ENCODE measurements around the gene INTS15. TPM values are rescaled to one million over a fixed set of nuclear protein-coding genes. Genes with fewer than 3 reads are reported as not detected.

INTS15 gene
- total RNA-seq, 2 donors from 2014 or later: 50.5 to 50.7 TPM

DNA sequence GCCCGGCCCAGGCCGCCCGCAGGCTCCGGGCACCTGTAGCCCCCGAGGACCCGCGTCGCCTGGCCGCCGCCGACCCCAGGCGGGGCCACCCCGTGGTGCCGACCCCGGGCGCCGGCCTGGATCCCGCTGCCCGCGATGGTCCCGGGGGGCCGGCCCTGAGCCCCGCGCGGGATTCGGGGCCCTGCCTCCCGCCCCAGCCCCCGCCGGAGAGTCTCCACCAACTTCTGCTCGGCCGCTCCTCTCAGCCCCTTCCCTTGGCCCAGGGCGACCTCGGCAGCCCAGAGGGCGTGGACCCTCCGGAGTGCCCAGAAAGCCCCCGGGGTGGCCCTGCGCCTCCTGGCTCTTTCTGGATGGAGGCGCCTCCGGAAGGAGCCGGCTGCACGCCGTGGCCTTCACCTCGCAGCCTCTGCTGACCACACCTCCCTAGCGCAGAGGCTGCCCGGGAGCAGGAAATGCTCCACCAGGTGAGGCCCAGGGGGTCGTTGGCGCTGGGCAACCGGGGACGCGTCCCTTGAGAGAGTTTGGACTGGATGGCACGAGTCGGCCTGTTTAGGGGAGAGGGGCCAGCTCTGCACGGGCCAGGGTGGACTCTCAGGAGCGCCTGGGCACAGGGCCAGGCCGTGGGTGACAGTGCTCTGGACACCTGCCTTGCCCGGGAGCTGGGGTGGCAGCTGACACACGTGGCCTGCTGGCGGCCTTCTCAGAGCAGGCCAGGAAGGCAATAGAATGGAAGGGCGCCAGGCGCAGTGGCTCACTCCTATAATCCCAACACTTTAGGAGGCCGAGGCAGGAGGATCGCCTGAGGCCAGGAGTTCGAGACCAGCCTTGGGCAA is 26.1 kb downstream of the INTS15 start:
- no peak for DNase-seq
- no peak for ATAC-seq
- Mint-ChIP-seq H3K36me3 (ENCODE audit: low read depth) (peaks cover 3% of the 10 kb centered on the region), H3K27ac (no peak overlapping the region), H3K27me3 (peaks cover 12% of the 10 kb centered on the region), H3K4me1 (peaks cover 5% of the 10 kb centered on the region), H3K4me3 (peak overlapping the region; percentile 73)
- no peaks in the 10 kb centered on the region for H3K9me3 ChIP-seq (ENCODE audit: control insufficient read depth, low read length, poor library complexity, severe bottlenecking)

DNA sequence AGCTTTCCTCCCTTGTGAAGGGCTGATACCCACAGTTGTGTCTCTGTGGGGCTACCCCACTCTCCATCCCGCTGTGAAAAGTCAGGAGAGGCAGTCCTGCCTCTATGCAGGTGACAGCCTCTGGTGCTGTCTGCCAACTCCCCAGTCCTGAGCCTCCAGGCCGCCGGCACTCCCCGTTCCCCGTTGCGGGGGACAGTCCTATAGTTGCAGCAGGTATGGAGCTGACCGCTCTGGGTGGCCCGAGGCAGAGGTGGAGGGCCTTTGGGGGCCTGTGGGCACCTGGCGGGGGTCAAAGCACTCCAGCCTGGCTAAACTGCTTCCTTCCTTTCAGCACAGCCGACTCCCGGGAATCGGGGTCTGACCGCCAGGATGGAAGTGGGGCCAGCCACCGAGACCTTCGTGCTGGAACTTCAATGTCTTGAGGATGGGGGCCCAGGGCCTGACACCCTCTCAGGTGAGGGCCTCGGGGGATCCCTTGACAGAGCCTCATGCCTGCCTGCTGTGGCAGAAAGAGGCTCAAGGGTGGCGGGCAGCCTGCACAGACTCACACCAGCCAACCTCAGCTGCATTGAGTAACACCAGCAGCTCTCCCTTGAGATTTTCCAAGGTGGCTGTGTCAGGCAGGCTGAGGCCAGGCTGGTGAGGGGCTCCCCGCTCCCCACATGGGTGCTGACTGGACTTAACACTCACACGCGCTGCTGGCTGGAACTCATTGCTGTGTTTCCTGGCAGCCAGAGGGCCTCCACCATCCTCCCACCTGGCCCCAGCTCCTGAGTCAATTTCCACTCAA is 27.2 kb downstream of the INTS15 start:
- Mint-ChIP-seq H3K4me3 (peak overlapping the region; percentile 58), H3K4me1 (peaks cover 13% of the 10 kb centered on the region), H3K27me3 (peaks cover 12% of the 10 kb centered on the region), H3K27ac (peak overlapping the region; percentile 69), H3K36me3 (ENCODE audit: low read depth) (peaks cover 3% of the 10 kb centered on the region)
- DNase-seq: no peak
- no peak for ATAC-seq
- H3K9me3 ChIP-seq (ENCODE audit: control insufficient read depth, low read length, poor library complexity, severe bottlenecking): no peaks in the 10 kb centered on the region

DNA sequence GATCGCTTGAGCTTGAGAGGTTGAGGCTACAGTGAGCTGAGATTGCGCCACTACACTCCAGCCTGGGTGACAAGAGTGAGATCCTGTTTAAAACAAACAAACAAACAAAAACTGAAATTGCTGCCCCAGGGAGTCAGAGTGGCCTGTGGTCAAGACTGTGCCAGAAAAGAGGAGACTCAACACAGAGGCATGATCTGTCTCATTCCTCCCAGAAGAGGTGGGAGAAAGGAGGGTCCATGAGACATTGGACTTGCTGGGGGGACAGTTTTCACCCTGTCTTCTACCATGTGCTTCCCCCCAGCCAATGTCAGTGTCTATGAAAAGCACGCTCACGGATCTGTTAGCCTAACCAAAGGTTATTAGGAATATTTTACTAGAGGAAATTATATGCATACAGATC is 28.8 kb downstream of the INTS15 start:
- DNase-seq (no peak), ATAC-seq (no peak)
- Mint-ChIP-seq H3K27me3 (peaks cover 9% of the 10 kb centered on the region), H3K4me3 (no peak overlapping the region), H3K27ac (no peak overlapping the region), H3K36me3 (ENCODE audit: low read depth) (no peaks in the 10 kb centered on the region), H3K4me1 (peaks cover 14% of the 10 kb centered on the region)
- no peaks in the 10 kb centered on the region for H3K9me3 ChIP-seq (ENCODE audit: control insufficient read depth, low read length, poor library complexity, severe bottlenecking)

DNA sequence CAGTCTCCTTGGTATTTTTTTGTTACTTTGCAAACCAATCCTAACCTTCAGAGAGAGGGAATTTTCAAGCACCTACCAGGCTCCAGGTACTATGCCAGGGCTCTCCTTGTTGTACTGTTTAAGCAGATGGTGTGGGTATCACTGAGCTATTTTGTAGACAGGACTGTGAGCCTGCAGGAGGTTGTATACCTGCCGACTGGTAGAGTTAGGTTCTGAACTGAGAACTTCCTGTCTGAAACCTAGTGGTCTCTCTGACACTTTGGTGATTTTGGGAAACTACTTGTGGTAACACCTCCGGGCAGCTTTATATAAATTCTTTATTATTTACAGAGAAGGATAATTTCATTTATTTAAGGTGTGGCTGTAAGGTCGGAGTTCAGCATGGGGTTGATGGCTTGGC is 30.1 kb downstream of the INTS15 start:
- peaks cover 23% of the 10 kb centered on the region for H3K4me1 Mint-ChIP-seq
- no peaks in the 10 kb centered on the region for H3K36me3 Mint-ChIP-seq (ENCODE audit: low read depth)
- peak overlapping the region; percentile 60 for H3K27ac Mint-ChIP-seq
- no peak for ATAC-seq
- DNase-seq: no peak
- H3K4me3 Mint-ChIP-seq: no peak overlapping the region
- H3K9me3 ChIP-seq (ENCODE audit: control insufficient read depth, low read length, poor library complexity, severe bottlenecking): no peaks in the 10 kb centered on the region
- no peaks in the 10 kb centered on the region for H3K27me3 Mint-ChIP-seq

DNA sequence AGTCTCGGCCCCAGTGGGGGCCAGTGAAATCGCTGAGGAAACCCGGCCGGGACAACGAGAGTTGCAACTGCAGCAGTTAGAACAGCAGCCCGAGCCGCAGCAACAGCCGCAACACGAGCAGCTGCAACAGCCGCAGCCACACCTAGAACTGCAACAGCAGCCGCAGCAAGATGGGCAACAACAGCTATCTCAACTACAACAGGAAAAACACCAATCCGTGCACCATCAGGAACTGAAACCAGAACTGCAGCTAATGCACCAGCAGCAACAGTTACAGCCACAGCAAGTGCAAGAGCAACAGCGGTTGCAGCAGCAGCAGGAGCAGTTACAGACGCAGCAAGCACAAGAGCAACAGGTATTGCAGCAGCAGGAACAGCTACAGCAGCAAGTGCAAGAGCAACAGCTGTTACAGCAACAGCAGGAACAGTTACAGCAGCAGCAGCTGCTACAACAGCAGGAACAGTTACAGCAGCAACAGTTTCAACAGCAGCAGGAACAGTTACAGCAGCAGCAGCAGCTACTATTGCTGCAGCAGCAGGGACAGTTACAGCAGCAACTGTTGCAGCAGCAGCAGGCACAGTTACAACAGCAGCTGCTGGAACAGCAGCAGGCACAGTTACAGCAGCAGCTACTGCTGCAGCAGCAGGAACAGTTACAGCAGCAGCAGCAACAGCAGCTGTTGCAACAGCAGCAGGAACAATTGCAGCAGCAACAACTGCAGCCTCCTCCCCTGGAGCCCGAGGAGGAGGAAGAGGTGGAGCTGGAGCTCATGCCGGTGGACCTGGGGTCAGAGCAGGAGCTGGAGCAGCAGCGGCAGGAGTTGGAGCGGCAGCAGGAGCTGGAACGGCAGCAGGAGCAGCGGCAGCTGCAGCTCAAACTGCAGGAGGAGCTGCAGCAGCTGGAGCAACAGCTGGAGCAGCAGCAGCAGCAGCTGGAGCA is 31.6 kb downstream of the INTS15 start:
- Mint-ChIP-seq H3K27me3 (no peaks in the 10 kb centered on the region), H3K27ac (no peak overlapping the region), H3K4me3 (peak overlapping the region; percentile 75), H3K4me1 (peaks cover 23% of the 10 kb centered on the region), H3K36me3 (ENCODE audit: low read depth) (no peaks in the 10 kb centered on the region)
- DNase-seq (no peak), ATAC-seq (no peak)
- H3K9me3 ChIP-seq (ENCODE audit: control insufficient read depth, low read length, poor library complexity, severe bottlenecking): no peaks in the 10 kb centered on the region

DNA sequence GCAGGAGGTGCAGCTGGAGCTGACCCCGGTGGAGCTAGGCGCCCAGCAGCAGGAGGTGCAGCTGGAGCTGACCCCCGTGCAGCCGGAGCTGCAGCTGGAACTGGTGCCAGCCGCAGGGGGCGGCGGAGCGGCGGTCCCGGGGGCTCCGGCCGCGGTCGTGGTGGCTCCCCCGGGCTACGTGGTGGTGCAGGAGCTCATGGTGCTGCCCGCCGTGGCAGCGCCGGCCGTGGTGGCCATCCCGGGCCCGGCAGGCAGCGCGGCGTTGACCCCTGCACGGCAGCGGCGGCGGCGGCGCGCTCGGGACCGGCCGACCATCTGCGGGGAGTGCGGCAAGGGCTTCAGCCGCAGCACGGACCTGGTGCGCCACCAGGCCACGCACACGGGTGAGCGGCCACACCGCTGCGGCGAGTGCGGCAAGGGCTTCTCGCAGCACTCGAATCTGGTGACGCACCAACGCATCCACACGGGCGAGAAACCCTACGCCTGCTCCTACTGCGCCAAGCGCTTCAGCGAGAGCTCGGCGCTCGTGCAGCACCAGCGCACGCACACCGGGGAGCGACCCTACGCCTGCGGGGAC is 32.4 kb downstream of the INTS15 start:
- H3K27ac Mint-ChIP-seq: no peak overlapping the region
- H3K4me3 Mint-ChIP-seq: no peak overlapping the region
- no peaks in the 10 kb centered on the region for H3K27me3 Mint-ChIP-seq
- no peaks in the 10 kb centered on the region for H3K9me3 ChIP-seq (ENCODE audit: control insufficient read depth, low read length, poor library complexity, severe bottlenecking)
- ATAC-seq: no peak
- DNase-seq: no peak
- H3K36me3 Mint-ChIP-seq (ENCODE audit: low read depth): no peaks in the 10 kb centered on the region
- H3K4me1 Mint-ChIP-seq: peaks cover 23% of the 10 kb centered on the region

DNA sequence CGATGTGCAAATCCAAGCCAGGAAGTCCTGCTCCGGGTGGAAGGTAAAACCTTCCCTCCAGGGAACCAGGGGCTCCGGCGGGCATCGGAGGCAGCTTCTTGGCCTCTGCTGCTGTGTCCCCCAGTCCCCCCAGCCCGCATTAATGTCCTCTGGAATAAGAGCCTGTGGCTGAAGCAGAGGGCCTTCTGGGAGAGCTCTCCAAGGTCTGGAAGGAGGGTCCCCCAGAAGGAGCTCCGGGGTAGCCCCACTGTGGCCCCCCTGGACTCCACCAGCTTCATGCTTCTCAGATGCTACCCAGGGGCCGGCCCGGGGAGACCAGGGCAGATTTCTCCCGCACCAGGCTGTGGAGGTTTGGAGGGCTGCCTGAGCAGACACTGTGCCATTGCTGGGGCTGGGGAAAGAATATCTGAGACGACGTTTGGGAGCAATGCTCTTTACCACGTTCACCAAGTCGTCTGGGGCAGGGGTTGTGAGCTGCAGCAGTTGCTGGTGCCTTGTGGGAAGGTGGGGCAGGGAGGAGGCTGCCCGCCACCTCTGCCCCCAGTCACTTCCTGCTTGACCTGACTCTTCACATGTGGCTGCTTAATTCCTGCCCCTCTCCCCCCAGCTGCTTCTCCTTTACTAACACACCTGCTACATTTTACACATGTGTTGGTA is 33.9 kb downstream of the INTS15 start:
- H3K4me3 Mint-ChIP-seq: peak overlapping the region; percentile 87
- peak overlapping the region; percentile 82 for H3K27ac Mint-ChIP-seq
- no peaks in the 10 kb centered on the region for H3K27me3 Mint-ChIP-seq
- DNase-seq (no peak), ATAC-seq (peak; percentile 64)
- no peaks in the 10 kb centered on the region for H3K9me3 ChIP-seq (ENCODE audit: control insufficient read depth, low read length, poor library complexity, severe bottlenecking)
- H3K4me1 Mint-ChIP-seq: peaks cover 24% of the 10 kb centered on the region
- no peaks in the 10 kb centered on the region for H3K36me3 Mint-ChIP-seq (ENCODE audit: low read depth)

DNA sequence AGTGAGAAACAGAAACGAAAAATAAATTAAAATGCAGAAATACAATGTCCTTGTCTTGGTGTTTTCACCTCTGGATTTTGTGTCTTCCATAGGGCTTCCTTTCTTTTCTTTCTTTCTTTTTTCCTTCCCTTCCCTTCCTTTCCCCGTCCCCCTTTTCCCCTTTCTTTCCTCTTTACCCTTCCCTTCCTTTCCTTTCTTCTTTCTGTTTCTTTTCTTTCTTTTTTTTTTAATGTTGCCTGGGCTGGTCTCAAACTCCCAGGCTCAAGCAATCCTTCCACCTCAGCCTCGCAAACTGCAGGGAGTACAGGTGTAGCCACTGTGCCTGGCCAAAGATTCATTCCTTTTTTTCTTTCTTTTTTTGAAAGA is 34.4 kb downstream of the INTS15 start:
- Mint-ChIP-seq H3K4me3 (peak overlapping the region; percentile 87), H3K4me1 (peaks cover 24% of the 10 kb centered on the region), H3K27me3 (no peaks in the 10 kb centered on the region), H3K27ac (peak overlapping the region; percentile 82), H3K36me3 (ENCODE audit: low read depth) (no peaks in the 10 kb centered on the region)
- DNase-seq (no peak), ATAC-seq (no peak)
- H3K9me3 ChIP-seq (ENCODE audit: control insufficient read depth, low read length, poor library complexity, severe bottlenecking): no peaks in the 10 kb centered on the region

DNA sequence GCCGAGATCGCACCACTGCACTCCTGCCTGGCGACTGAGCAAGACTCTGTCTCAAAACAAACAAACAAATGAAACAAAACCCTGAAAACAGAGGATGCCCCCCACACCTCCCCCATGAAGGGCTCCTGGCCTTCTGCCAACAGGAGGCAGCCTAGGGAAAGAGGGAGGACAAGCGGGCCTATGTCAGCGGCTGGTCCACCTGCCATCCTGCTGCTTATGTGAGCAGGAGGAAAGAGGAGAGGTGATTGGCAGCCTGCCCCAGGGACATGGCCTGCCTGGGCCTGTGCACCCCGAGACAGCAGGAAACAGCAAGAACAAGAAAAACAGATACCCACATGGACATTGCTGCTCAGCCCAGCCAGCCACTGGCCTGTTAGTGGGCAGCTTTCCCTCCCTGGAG is 38.2 kb downstream of the INTS15 start:
- ATAC-seq: no peak
- Mint-ChIP-seq H3K4me1 (peaks cover 16% of the 10 kb centered on the region), H3K27ac (no peak overlapping the region), H3K27me3 (no peaks in the 10 kb centered on the region), H3K36me3 (ENCODE audit: low read depth) (no peaks in the 10 kb centered on the region), H3K4me3 (no peak overlapping the region)
- no peaks in the 10 kb centered on the region for H3K9me3 ChIP-seq (ENCODE audit: control insufficient read depth, low read length, poor library complexity, severe bottlenecking)
- DNase-seq: no peak

DNA sequence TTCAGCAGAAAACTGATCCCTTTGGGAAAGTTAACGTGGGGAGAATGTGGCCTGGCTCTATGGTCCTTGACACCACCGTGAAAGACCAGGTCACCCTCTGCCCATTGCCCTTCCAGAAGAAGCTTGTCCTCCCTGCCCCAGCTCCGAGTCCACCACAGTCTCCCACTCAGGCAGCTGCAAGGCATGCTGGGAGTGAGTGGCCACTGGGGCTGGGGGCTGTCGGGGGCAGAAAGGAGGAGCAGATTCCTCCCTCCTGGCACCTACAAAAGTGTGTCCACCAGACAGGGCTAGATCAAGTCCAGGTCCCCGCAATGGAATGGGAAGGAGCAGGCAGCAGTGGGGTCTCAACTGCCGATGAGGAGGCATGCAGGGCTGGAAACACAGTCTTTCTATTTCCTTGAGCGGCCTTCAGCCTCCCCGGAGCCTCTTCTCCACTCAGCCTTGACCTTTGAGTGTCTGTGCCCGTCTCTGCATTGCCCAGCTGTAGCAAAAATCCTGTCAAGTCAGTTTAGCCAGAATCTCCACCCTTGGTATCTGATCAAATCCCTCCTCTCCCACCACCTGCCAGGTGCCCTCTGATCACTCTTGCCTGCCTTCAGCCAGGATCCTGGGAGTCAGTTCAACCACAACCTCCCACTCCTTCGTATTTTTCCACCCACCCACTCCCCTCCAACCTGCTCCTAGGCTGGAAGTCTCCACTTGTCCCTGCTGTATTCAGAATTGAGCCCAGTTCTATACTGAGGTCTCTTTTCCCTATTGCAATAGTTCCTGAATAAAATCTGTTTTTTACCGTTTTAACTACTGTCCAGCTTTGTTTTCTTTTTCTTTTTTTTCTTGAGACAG is 40.4 kb downstream of the INTS15 start:
- Mint-ChIP-seq H3K4me3 (no peak overlapping the region), H3K27ac (no peak overlapping the region), H3K4me1 (peaks cover 8% of the 10 kb centered on the region), H3K27me3 (no peaks in the 10 kb centered on the region), H3K36me3 (ENCODE audit: low read depth) (no peaks in the 10 kb centered on the region)
- ATAC-seq (no peak), DNase-seq (no peak)
- H3K9me3 ChIP-seq (ENCODE audit: control insufficient read depth, low read length, poor library complexity, severe bottlenecking): no peaks in the 10 kb centered on the region

DNA sequence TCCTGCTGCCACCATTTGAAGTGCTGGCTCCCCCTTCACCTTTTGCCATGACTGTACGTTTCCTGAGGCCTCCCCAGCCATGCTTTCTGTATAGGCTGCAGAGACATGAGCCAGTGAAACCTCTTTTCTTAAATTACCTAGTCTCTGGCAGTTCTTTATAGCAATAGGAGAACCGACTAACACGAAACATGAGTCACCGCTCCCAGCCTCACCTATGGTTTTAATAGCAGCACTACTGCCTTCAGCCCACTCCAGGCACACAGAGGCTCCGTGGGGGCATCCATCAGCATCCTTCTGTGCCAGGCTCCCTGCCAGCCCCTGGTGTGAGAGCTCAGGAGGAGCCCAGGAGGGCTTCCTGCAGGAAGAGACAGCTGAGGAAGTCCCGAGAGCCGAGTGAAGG is 41.8 kb downstream of the INTS15 start:
- DNase-seq (no peak), ATAC-seq (no peak)
- Mint-ChIP-seq H3K36me3 (ENCODE audit: low read depth) (no peaks in the 10 kb centered on the region), H3K4me3 (no peak overlapping the region), H3K27ac (no peak overlapping the region), H3K4me1 (peaks cover 12% of the 10 kb centered on the region), H3K27me3 (no peaks in the 10 kb centered on the region)
- no peaks in the 10 kb centered on the region for H3K9me3 ChIP-seq (ENCODE audit: control insufficient read depth, low read length, poor library complexity, severe bottlenecking)

DNA sequence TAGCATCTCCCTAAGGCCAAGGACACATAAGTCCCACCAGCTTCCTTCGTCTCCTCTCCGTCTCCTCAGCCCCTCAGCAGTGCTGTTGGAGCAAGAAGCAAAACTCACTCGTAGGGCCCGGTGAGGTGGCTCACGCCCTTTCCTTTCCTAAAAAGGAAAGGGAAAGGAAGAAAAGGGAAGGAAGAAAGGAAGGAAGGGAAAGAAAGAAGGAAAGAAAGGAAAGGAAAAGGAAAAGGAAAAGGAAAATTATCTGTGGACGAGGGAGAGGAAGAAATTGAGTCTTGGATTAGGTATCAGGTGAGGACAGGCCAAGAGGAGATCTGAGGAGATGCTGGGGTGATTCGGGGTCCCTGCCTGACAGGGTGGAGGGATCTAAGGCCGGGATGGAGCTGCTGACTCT is 44.2 kb downstream of the INTS15 start:
- H3K27ac Mint-ChIP-seq: no peak overlapping the region
- H3K9me3 ChIP-seq (ENCODE audit: control insufficient read depth, low read length, poor library complexity, severe bottlenecking): no peaks in the 10 kb centered on the region
- no peaks in the 10 kb centered on the region for H3K36me3 Mint-ChIP-seq (ENCODE audit: low read depth)
- H3K4me1 Mint-ChIP-seq: peaks cover 19% of the 10 kb centered on the region
- no peak for DNase-seq
- no peaks in the 10 kb centered on the region for H3K27me3 Mint-ChIP-seq
- ATAC-seq: no peak
- H3K4me3 Mint-ChIP-seq: peak overlapping the region; percentile 21

All from T-helper 17 cell (primary cell).